Stomach (tissue), 9 donors: ENCODE data around the gene SHISA2. TPM values are rescaled to one million over a fixed set of nuclear protein-coding genes. Genes with fewer than 3 reads are reported as not detected.

Experiments used
- DNase-seq, 2 donors: peaks; one replicate each; pipeline versions ENCODE4 v3.0.0 to v3.0.0-alpha.2; 2013 to 2019
- H3K27ac ChIP-seq, 5 donors: fragments of 200-600 bp in 4 of 5; sonication (generic) in 4 of 5; one replicate each; pipeline ENCODE4 v1.5.1; 2013 to 2019; ENCODE audit warnings: mild to moderate bottlenecking in 1 of 5, moderate library complexity in 1 of 5
- H3K27me3 ChIP-seq, 3 donors: fragments of 200-600 bp; sonication (generic); one replicate each; pipeline ENCODE4 v1.5.1; 2017 to 2019; ENCODE audit warnings: mixed run types in 1 of 3
- H3K36me3 ChIP-seq, 4 donors: fragments of 200-600 bp; sonication (generic); 1 replicate in 3 of 4; 2 replicates in 1 of 4; pipeline ENCODE4 v1.5.1; 2016 to 2019
- H3K4me1 ChIP-seq, 4 donors: fragments of 200-600 bp; sonication (generic); one replicate each; pipeline ENCODE4 v1.5.1; 2016 to 2019
- H3K4me3 ChIP-seq, 4 donors: fragments of 200-600 bp; sonication (generic) in 3 of 4; one replicate each; pipeline ENCODE4 v1.5.1; 2016 to 2019; ENCODE audit warnings: mild to moderate bottlenecking in 1 of 4
- H3K9me3 ChIP-seq, 4 donors: fragments of 200-600 bp; sonication (generic); one replicate each; pipeline ENCODE4 v1.5.1; 2016 to 2019
- CTCF ChIP-seq, 7 experiments: fragments of 450-650 bp in 4 of 7; fragments of 200-600 bp in 3 of 7; sonication (generic) in 3 of 7; IDR thresholded peaks; one replicate each; pipeline ENCODE4 v1.5.1; 2016 to 2019; ENCODE audit warnings: antibody characterized with exemption in 7 of 7, control low read depth in 2 of 7, mild to moderate bottlenecking in 1 of 7
- EP300 ChIP-seq: sonication (generic); formaldehyde crosslinking; IDR thresholded peaks from one replicate; pipeline ENCODE4 v1.6.1; 2017; ENCODE audit warnings: antibody characterized with exemption
- POLR2A ChIP-seq, 4 donors: fragments of 450-650 bp; IDR thresholded peaks; one replicate each; pipeline ENCODE4 v1.6.1; 2016; ENCODE audit warnings: antibody characterized with exemption in 4 of 4, control low read depth in 2 of 4, mild to moderate bottlenecking in 1 of 4, moderate library complexity in 1 of 4
- POLR2AphosphoS5 ChIP-seq, 3 donors: sonication (generic); formaldehyde crosslinking; IDR thresholded peaks; one replicate each; pipeline ENCODE4 v1.6.1; 2016; ENCODE audit warnings: antibody characterized with exemption in 3 of 3
- WGBS, 5 donors: extraction: QIAGEN DNeasy Blood & Tissue Kit in 3 of 5; methylation state at CpG; one replicate each; pipeline versions ENCODE4 v1.1.5 to v1.1.7; 2013 to 2018; 5-methylcytosine and 5-hydroxymethylcytosine counted together
- intact Hi-C: fragments of 100-400 bp; cut with DNase I; formaldehyde crosslinking; loops from one replicate; pipeline ENCODE4 v1.15.1; 2023; ENCODE audit warnings: low total_unique reads
- polyA plus RNA-seq, 3 donors: library from polyadenylated mRNA; stranded (reverse); fragments of 200-250 nt; gene quantifications; one replicate each; pipeline ENCODE4 v1.2.3, GENCODE V29; 2013
- total RNA-seq, 5 donors: library from RNA; depleted of rRNA; stranded (reverse); fragments of >200 nt; gene quantifications; one replicate each; pipeline versions ENCODE4 v1.1.0 to v1.2.3, GENCODE V29; 2014 to 2016
- donor health status: healthy with polysubstance abuse.
- donor health status: Bipolar disorder and iron deficiency.
- donor health status: healthy.

The SHISA2 gene
- total and polyA plus RNA-seq, 8 donors = 0.43 to 6.8 (median 0.46) TPM; not detected in 3

- Histone ChIP-seq H3K4me1 (no peaks in the 10 kb centered on the region), H3K4me3 (no peak overlapping the region), H3K27ac (no peak overlapping the region), H3K36me3 (no peaks in the 10 kb centered on the region), H3K9me3 (no peaks in the 10 kb centered on the region), H3K27me3 (no peaks in the 10 kb centered on the region)
- WGBS, 5 donors = 86 to 98% (median 94%) methylated on average over 3 of the region's 3 CpGs
- intact Hi-C loops = no loop called here
- TF ChIP-seq POLR2AphosphoS5 (IDR thresholded peaks at IDR 0.05) = no peak
- TF ChIP-seq EP300 = no peak
- TF ChIP-seq POLR2A (IDR thresholded peaks at IDR 0.05) = no peak
- TF ChIP-seq CTCF (IDR thresholded peaks at IDR 0.05) = no peak
- no peak for DNase-seq
Measured at GRCh38 chr13:26034018-26034417, 17.8 kb downstream of the SHISA2 start.

- Histone ChIP-seq H3K36me3 (no peaks in the 10 kb centered on the region), H3K9me3 (no peaks in the 10 kb centered on the region), H3K4me1 (no peaks in the 10 kb centered on the region), H3K27me3 (no peaks in the 10 kb centered on the region), H3K4me3 (no peak overlapping the region), H3K27ac (no peak overlapping the region)
- DNase-seq = no peak
- no peak for TF ChIP-seq POLR2AphosphoS5 (IDR thresholded peaks at IDR 0.05)
- TF ChIP-seq CTCF (IDR thresholded peaks at IDR 0.05) = no peak
- TF ChIP-seq EP300 = no peak
- 63 to 85% (median 78%) methylated on average over 4 of the region's 4 CpGs for WGBS, 5 donors
- intact Hi-C loops = no loop called here
Measured at GRCh38 chr13:26030331-26030730, 21.5 kb downstream of the SHISA2 start.

GRCh38 chr13:26029581-26030136, 22.2 kb downstream of the SHISA2 start:
- no peaks in the 10 kb centered on the region for H3K9me3 ChIP-seq
- no peak for TF ChIP-seq POLR2AphosphoS5 (IDR thresholded peaks at IDR 0.05)
- TF ChIP-seq CTCF (IDR thresholded peaks at IDR 0.05) = no peak
- no peak for TF ChIP-seq POLR2A (IDR thresholded peaks at IDR 0.05)
- no peak for TF ChIP-seq EP300
- WGBS, 5 donors = 79 to 99% (median 95%) methylated on average over 3 to 4 of the region's 4 CpGs
- no peaks in the 10 kb centered on the region for H3K27me3 ChIP-seq
- no peak for DNase-seq
- no peaks in the 10 kb centered on the region for H3K36me3 ChIP-seq
- no peak overlapping the region for H3K27ac ChIP-seq
- no peak overlapping the region for H3K4me3 ChIP-seq
- H3K4me1 ChIP-seq = peaks cover 0 to 3% (median 0%) of the 10 kb centered on the region in 4 donors
- intact Hi-C loops = no loop called here

- no peak for TF ChIP-seq POLR2A (IDR thresholded peaks at IDR 0.05)
- TF ChIP-seq POLR2AphosphoS5 (IDR thresholded peaks at IDR 0.05) = no peak
- TF ChIP-seq EP300 = no peak
- TF ChIP-seq CTCF (IDR thresholded peaks at IDR 0.05) = no peak
- Histone ChIP-seq H3K9me3 (no peaks in the 10 kb centered on the region), H3K4me3 (no peak overlapping the region), H3K27ac (no peak overlapping the region), H3K4me1 (peaks cover 3 to 20% (median 11%) of the 10 kb centered on the region in 4 donors), H3K27me3 (no peaks in the 10 kb centered on the region), H3K36me3 (no peaks in the 10 kb centered on the region)
- WGBS, 5 donors = 51 to 68% (median 55%) methylated on average over 4 of the region's 4 CpGs
- DNase-seq = no peak
- intact Hi-C loops = no loop called here
Measured at GRCh38 chr13:26026211-26026610, 25.6 kb downstream of the SHISA2 start.
